Mesenchymal stem cell (in vitro differentiated cells and primary cell): ENCODE measurements around the gene AGPS.

Experiments
- DNase-seq: peaks from one replicate; pipeline ENCODE4 v3.0.0-alpha.2; 2013
- H2AFZ ChIP-seq: one replicate; pipeline ENCODE4 v1.6.1; 2013; ENCODE audit warnings: low read depth, mild to moderate bottlenecking, control low read depth, inconsistent platforms, low read length, moderate library complexity
- H2AK5ac ChIP-seq: 2 replicates; pipeline ENCODE4 v1.6.1; 2013; ENCODE audit warnings: low read length, moderate library complexity, mild to moderate bottlenecking, inconsistent platforms; ENCODE audit not compliant: severe bottlenecking
- H2BK120ac ChIP-seq: one replicate; pipeline ENCODE4 v1.6.1; 2013; ENCODE audit warnings: low read depth, mild to moderate bottlenecking, inconsistent platforms, low read length, moderate library complexity
- H2BK12ac ChIP-seq, 2 experiments: one replicate each; pipeline ENCODE4 v1.6.1; 2013; ENCODE audit warnings: inconsistent platforms in 2 of 2, low read length in 2 of 2, mild to moderate bottlenecking in 2 of 2, moderate library complexity in 2 of 2, control low read depth in 1 of 2
- H2BK15ac ChIP-seq: one replicate; pipeline ENCODE4 v1.6.1; 2013; ENCODE audit warnings: mild to moderate bottlenecking, low read depth, inconsistent platforms; ENCODE audit not compliant: poor library complexity, severe bottlenecking
- H2BK5ac ChIP-seq: 2 replicates; pipeline ENCODE4 v1.6.1; 2013; ENCODE audit warnings: low read depth, mild to moderate bottlenecking, low read length, control low read depth, inconsistent platforms; ENCODE audit not compliant: poor library complexity, severe bottlenecking
- H3K14ac ChIP-seq, 2 experiments: one replicate each; pipeline ENCODE4 v1.6.1; 2013; ENCODE audit warnings: inconsistent platforms in 2 of 2, low read length in 2 of 2, control low read depth in 1 of 2, mild to moderate bottlenecking in 1 of 2, moderate library complexity in 1 of 2
- H3K18ac ChIP-seq, 2 experiments: one replicate each; pipeline ENCODE4 v1.6.1; 2013; ENCODE audit warnings: inconsistent platforms in 2 of 2, low read length in 2 of 2, control low read depth in 1 of 2, low read depth in 1 of 2, mild to moderate bottlenecking in 1 of 2
- H3K23ac ChIP-seq, 2 experiments: one replicate each; pipeline ENCODE4 v1.6.1; 2013; ENCODE audit warnings: inconsistent platforms in 2 of 2, low read length in 2 of 2, mild to moderate bottlenecking in 2 of 2, moderate library complexity in 2 of 2, control low read depth in 1 of 2
- H3K27ac ChIP-seq: 2 replicates; pipeline ENCODE4 v1.5.1; 2013; ENCODE audit warnings: mild to moderate bottlenecking, moderate library complexity, low read length, control low read depth, inconsistent platforms; ENCODE audit not compliant: poor library complexity, severe bottlenecking
- H3K27me3 ChIP-seq, 2 experiments: 2 replicates each; pipeline versions ENCODE4 v1.6.1 to v1.7.0; 2013; ENCODE audit warnings: low read length in 2 of 2, mild to moderate bottlenecking in 2 of 2, moderate library complexity in 2 of 2, control low read depth in 1 of 2, inconsistent platforms in 1 of 2; ENCODE audit not compliant: control insufficient read depth in 1 of 2, insufficient read depth in 1 of 2
- H3K36me3 ChIP-seq, 2 experiments: 2 replicates each; pipeline versions ENCODE4 v1.6.1 to v1.7.0; 2013; ENCODE audit warnings: low read length in 2 of 2, control low read depth in 1 of 2, inconsistent platforms in 1 of 2, low read depth in 1 of 2, mild to moderate bottlenecking in 1 of 2; ENCODE audit not compliant: insufficient read depth in 2 of 2, control insufficient read depth in 1 of 2
- H3K4ac ChIP-seq, 2 experiments: one replicate each; pipeline ENCODE4 v1.6.1; 2013; ENCODE audit warnings: inconsistent platforms in 2 of 2, low read length in 2 of 2, mild to moderate bottlenecking in 2 of 2, moderate library complexity in 2 of 2, control low read depth in 1 of 2, low read depth in 1 of 2
- H3K4me1 ChIP-seq: 2 replicates; pipeline ENCODE4 v1.6.1; 2013; ENCODE audit warnings: low read depth, low read length, control low read depth; ENCODE audit not compliant: control insufficient read depth, insufficient read depth
- H3K4me2 ChIP-seq: 2 replicates; pipeline ENCODE4 v1.6.1; 2013; ENCODE audit warnings: low read length, mild to moderate bottlenecking, inconsistent platforms; ENCODE audit not compliant: poor library complexity, severe bottlenecking
- H3K4me3 ChIP-seq, 2 experiments: 2 replicates each; pipeline versions ENCODE4 v1.5.1 to v1.7.0; 2013; ENCODE audit warnings: low read length in 2 of 2, mild to moderate bottlenecking in 2 of 2, control low read depth in 1 of 2, low read depth in 1 of 2; ENCODE audit not compliant: insufficient read depth in 1 of 2
- H3K79me1 ChIP-seq: replicated peaks from 2 replicates; pipeline ENCODE4 v1.6.1; 2013; ENCODE audit warnings: mild to moderate bottlenecking, control low read depth, low read length, inconsistent platforms; ENCODE audit not compliant: poor library complexity, severe bottlenecking
- H3K9ac ChIP-seq: 2 replicates; pipeline ENCODE4 v1.7.0; 2013; ENCODE audit warnings: mild to moderate bottlenecking, low read length, moderate library complexity
- H3K9me3 ChIP-seq: 2 replicates; pipeline ENCODE4 v1.7.0; 2013; ENCODE audit warnings: mild to moderate bottlenecking, low read length; ENCODE audit not compliant: control insufficient read depth
- H4K8ac ChIP-seq: one replicate; pipeline ENCODE4 v1.6.1; 2013; ENCODE audit warnings: inconsistent platforms, mild to moderate bottlenecking, low read length, moderate library complexity
- H4K91ac ChIP-seq: one replicate; pipeline ENCODE4 v1.6.1; 2013; ENCODE audit warnings: mild to moderate bottlenecking, low read length, inconsistent platforms
- WGBS: methylation state at CpG from one replicate; pipeline ENCODE4 v1.1.7; 2013; ENCODE audit warnings: mixed read lengths; 5-methylcytosine and 5-hydroxymethylcytosine counted together

Gene AGPS

DNA sequence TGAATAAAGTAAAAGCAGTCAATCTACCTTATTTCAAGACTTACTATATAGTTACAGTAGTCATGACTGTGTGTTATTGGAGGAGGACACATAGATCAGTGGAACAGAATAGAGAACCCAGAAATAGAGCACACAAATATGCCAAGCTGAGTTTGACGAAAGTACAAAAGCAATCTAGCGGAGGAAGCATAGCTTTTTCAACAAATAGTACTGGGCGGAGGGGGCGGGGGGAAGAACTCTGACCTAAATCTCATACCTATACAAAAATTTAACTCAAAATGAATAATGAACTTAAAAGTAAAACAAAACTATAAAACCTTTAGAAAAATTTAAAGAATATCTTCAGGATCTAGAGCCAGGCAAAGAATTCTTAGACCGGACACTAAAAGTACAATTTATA lies 139.1 kb downstream of the AGPS start:
- Histone ChIP-seq H4K8ac (no peak overlapping the region), H2BK12ac (no peak overlapping the region), H3K4me1 (no peaks in the 10 kb centered on the region), H3K4ac (no peak overlapping the region), H2BK120ac (no peak overlapping the region), H4K91ac (no peak overlapping the region), H2BK5ac (no peak overlapping the region), H3K14ac (no peak overlapping the region), H2BK15ac (no peak overlapping the region), H3K18ac (no peak overlapping the region), H3K23ac (no peak overlapping the region), H2AK5ac (no peak overlapping the region), H3K4me2 (no peak overlapping the region), H3K36me3 (no peaks in the 10 kb centered on the region), H3K9ac (no peak overlapping the region), H3K9me3 (no peaks in the 10 kb centered on the region), H3K4me3 (no peak overlapping the region), H3K27ac (no peak overlapping the region), H2AFZ (no peak overlapping the region), H3K27me3 (no peaks in the 10 kb centered on the region), H3K79me1 (peaks cover 3% of the 10 kb centered on the region)
- 98% methylated on average over 4 of the region's 5 CpGs for WGBS
- no peak for DNase-seq

DNA sequence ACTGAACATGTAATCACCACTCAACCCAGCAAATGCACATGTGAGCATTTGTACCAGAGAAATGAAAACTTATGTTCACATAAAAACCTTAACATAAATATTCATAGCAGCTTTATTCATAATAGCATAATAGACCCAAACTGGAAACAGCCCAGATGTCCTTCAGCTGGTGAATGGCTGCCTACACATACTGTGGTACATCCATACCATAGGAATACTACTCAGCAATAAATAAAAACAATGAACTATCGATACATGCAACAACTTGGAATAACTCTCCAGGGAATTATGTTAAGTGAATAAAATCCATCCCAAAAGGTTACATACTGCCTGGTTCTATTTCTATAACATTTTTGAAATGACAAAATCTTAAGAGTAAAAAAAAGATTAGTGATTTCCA lies 140.0 kb downstream of the AGPS start:
- H3K79me1 ChIP-seq: peaks cover 3% of the 10 kb centered on the region
- H3K4me1 ChIP-seq: no peaks in the 10 kb centered on the region
- no peaks in the 10 kb centered on the region for H3K36me3 ChIP-seq
- H3K14ac ChIP-seq: no peak overlapping the region
- H2BK15ac ChIP-seq: no peak overlapping the region
- H2AFZ ChIP-seq: no peak overlapping the region
- H3K4ac ChIP-seq: no peak overlapping the region
- H2BK120ac ChIP-seq: no peak overlapping the region
- H3K27me3 ChIP-seq: no peaks in the 10 kb centered on the region
- no peak overlapping the region for H3K4me2 ChIP-seq
- H2BK12ac ChIP-seq: no peak overlapping the region
- WGBS: no CpG with 5 or more reads among the region's 1 CpG
- H3K27ac ChIP-seq: no peak overlapping the region
- H3K23ac ChIP-seq: no peak overlapping the region
- no peaks in the 10 kb centered on the region for H3K9me3 ChIP-seq
- H4K91ac ChIP-seq: no peak overlapping the region
- H2AK5ac ChIP-seq: no peak overlapping the region
- H4K8ac ChIP-seq: no peak overlapping the region
- H3K9ac ChIP-seq: no peak overlapping the region
- no peak for DNase-seq
- no peak overlapping the region for H3K18ac ChIP-seq
- no peak overlapping the region for H2BK5ac ChIP-seq
- H3K4me3 ChIP-seq: no peak overlapping the region

DNA sequence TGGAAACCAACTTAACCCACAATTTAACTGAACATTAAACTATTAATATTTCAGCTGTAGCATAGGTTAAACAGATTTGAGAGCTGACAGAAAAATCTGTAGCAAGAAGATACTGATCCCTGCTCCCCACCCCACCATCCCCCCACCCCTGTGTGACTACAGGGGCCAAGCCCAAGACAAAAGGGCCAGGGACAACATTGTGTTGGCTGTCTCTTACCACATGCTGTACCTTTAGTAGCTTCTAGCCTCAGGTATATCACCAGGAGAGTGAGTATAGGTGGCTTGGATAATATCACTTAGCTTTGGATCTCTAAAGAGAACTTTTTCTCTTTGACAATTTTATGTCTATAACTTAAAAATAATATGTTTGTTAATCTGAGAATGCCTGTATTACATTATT lies 140.7 kb downstream of the AGPS start:
- H3K4ac ChIP-seq: no peak overlapping the region
- peaks cover 0 to 2% of the 10 kb centered on the region in 2 experiments for H3K36me3 ChIP-seq
- no peaks in the 10 kb centered on the region for H3K4me1 ChIP-seq
- H2AFZ ChIP-seq: no peak overlapping the region
- no peak overlapping the region for H2BK12ac ChIP-seq
- H3K4me2 ChIP-seq: no peak overlapping the region
- no peak overlapping the region for H3K14ac ChIP-seq
- no peak overlapping the region for H2BK120ac ChIP-seq
- no peak for DNase-seq
- no peak overlapping the region for H3K4me3 ChIP-seq
- H3K18ac ChIP-seq: no peak overlapping the region
- no peak overlapping the region for H4K91ac ChIP-seq
- peaks cover 3% of the 10 kb centered on the region for H3K79me1 ChIP-seq
- no peaks in the 10 kb centered on the region for H3K27me3 ChIP-seq
- H2AK5ac ChIP-seq: no peak overlapping the region
- no peak overlapping the region for H3K27ac ChIP-seq
- H3K9ac ChIP-seq: no peak overlapping the region
- H3K23ac ChIP-seq: no peak overlapping the region
- no peak overlapping the region for H2BK15ac ChIP-seq
- no peak overlapping the region for H2BK5ac ChIP-seq
- no peak overlapping the region for H4K8ac ChIP-seq
- H3K9me3 ChIP-seq: no peaks in the 10 kb centered on the region

DNA sequence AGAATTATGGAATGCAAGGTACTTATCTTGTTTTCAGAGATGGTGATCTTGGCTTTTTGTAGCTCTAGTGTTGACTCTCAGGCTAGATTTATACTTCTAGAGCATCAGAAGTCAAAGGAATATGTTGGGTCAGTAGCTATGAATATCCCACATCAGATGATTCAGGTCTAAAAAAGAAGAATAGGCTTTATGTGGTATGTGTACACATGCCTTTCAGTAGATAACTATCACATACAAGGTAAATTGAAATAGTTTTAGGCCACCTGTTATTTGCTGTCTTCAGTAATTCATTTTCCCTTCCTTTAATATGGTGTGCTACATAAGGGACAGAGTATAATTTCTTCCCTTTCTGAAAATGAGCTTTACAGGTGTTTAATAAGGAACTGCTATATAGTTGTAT lies 142.4 kb downstream of the AGPS start:
- Histone ChIP-seq H3K4me2 (no peak overlapping the region), H3K4me1 (no peaks in the 10 kb centered on the region), H3K23ac (no peak overlapping the region), H2AFZ (no peak overlapping the region), H4K8ac (no peak overlapping the region), H2BK12ac (no peak overlapping the region), H3K27me3 (no peaks in the 10 kb centered on the region), H3K27ac (no peak overlapping the region), H3K36me3 (peaks cover 0 to 5% of the 10 kb centered on the region in 2 experiments), H3K79me1 (no peaks in the 10 kb centered on the region), H3K9me3 (no peaks in the 10 kb centered on the region), H3K4ac (no peak overlapping the region), H2BK15ac (no peak overlapping the region), H2BK5ac (no peak overlapping the region), H3K4me3 (no peak overlapping the region), H4K91ac (no peak overlapping the region), H3K18ac (no peak overlapping the region), H3K14ac (no peak overlapping the region), H2BK120ac (no peak overlapping the region), H2AK5ac (no peak overlapping the region), H3K9ac (no peak overlapping the region)
- DNase-seq: no peak
